Loucy (cell line): ENCODE data around the gene SCN2A.

ENCODE experiments used
- CTCF ChIP-seq: fragments of 200-600 bp; sonication (generic); conservative IDR thresholded peaks from 2 replicates; pipeline ENCODE4 v1.5.1; 2014; ENCODE audit warnings: mild to moderate bottlenecking, antibody characterized with exemption, low read length
- EZH2phosphoT487 ChIP-seq: fragments of 200-600 bp; IDR thresholded peaks from 2 replicates; pipeline ENCODE4 v1.6.1; 2018; ENCODE audit warnings: antibody characterized with exemption, mild to moderate bottlenecking, moderate library complexity, borderline replicate concordance

- TF ChIP-seq CTCF (no peak), EZH2phosphoT487 (no peak)
Observed at GRCh38 chr2:165294912-165295311, 55.7 kb downstream of the SCN2A start.
